Esophagus squamous epithelium (tissue), 4 donors: ENCODE results near the gene JAZF1.

Source experiments
- POLR2A ChIP-seq, 4 donors: fragments of 450-650 bp; IDR thresholded peaks; one replicate each; pipeline ENCODE4 v1.6.1; 2017; ENCODE audit warnings: antibody characterized with exemption in 4 of 4, mild to moderate bottlenecking in 4 of 4, moderate library complexity in 3 of 4
- TF ChIP-seq, protein P1 (sequence below), 6 experiments: fragments of 450-650 bp in 4 of 6; fragments of 200-600 bp in 2 of 6; sonication (generic) in 2 of 6; IDR thresholded peaks; one replicate each; pipeline ENCODE4 v1.5.1; 2016 to 2019; ENCODE audit warnings: antibody characterized with exemption in 6 of 6, mild to moderate bottlenecking in 4 of 6, moderate library complexity in 4 of 6

DNA sequence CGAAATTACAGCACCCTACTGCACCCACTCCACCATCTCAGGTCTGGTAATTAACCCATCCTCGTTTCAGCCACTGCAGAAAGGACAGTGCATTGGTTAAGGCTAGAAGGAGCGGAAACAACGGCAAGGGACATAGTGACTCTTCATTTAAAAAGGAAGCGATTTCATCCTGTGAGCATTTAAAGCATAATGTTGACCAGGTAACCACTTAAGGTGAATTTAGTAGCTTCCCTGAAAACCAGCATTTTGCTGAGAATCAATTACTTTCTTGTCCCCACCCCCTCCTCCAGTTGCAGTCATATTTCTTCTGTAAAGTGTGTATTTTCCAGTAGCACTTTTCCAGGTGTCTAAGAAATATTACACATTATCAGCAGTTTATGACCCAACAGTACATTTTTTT, 821 bp upstream of the JAZF1 start:
- TF ChIP-seq, protein P1, sequence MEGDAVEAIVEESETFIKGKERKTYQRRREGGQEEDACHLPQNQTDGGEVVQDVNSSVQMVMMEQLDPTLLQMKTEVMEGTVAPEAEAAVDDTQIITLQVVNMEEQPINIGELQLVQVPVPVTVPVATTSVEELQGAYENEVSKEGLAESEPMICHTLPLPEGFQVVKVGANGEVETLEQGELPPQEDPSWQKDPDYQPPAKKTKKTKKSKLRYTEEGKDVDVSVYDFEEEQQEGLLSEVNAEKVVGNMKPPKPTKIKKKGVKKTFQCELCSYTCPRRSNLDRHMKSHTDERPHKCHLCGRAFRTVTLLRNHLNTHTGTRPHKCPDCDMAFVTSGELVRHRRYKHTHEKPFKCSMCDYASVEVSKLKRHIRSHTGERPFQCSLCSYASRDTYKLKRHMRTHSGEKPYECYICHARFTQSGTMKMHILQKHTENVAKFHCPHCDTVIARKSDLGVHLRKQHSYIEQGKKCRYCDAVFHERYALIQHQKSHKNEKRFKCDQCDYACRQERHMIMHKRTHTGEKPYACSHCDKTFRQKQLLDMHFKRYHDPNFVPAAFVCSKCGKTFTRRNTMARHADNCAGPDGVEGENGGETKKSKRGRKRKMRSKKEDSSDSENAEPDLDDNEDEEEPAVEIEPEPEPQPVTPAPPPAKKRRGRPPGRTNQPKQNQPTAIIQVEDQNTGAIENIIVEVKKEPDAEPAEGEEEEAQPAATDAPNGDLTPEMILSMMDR (IDR thresholded peaks at IDR 0.05) = no peak
- no peak for TF ChIP-seq POLR2A (IDR thresholded peaks at IDR 0.05)
